Left renal cortex interstitium (tissue), 4 donors: ENCODE measurements around the gene ERRFI1. TPM values are rescaled to one million over a fixed set of nuclear protein-coding genes. Genes with fewer than 3 reads are reported as not detected.

Source experiments
- DNase-seq, 4 donors: peaks; one replicate each; pipeline ENCODE4 v3.0.0-alpha.2; 2013; ENCODE audit warnings: low read depth in 4 of 4, low spot score in 2 of 4, missing footprints in 1 of 4
- polyA plus RNA-seq, 4 donors: library from polyadenylated mRNA; unstranded; fragments of 120-200 nt; gene quantifications; one replicate each; pipeline ENCODE4 v1.2.1, GENCODE V29; 2013; ENCODE audit not compliant: insufficient read length in 4 of 4

The ERRFI1 gene
- polyA plus RNA-seq, 4 donors: 18.9 to 24.8 (median 20.6) TPM

- no peak for DNase-seq
These were observed 21.1 kb downstream of the ERRFI1 start for GRCh38 chr1:8004803-8005573.

- no peak for DNase-seq
These were observed 21.9 kb downstream of the ERRFI1 start for GRCh38 chr1:8004113-8004802.

- DNase-seq: no peak
These were observed 22.5 kb downstream of the ERRFI1 start for GRCh38 chr1:8003438-8004112.

GRCh38 chr1:8002921-8003320, 23.2 kb downstream of the ERRFI1 start:
- no peak for DNase-seq

GRCh38 chr1:8002329-8002910, 23.7 kb downstream of the ERRFI1 start:
- DNase-seq: no peak

- DNase-seq: no peak
These were observed 30.7 kb downstream of the ERRFI1 start for GRCh38 chr1:7995437-7995836.

GRCh38 chr1:7994827-7995226, 31.3 kb downstream of the ERRFI1 start:
- DNase-seq: no peak

GRCh38 chr1:7993593-7994479, 32.3 kb downstream of the ERRFI1 start:
- DNase-seq: no peak

GRCh38 chr1:7992885-7993284, 33.2 kb downstream of the ERRFI1 start:
- no peak for DNase-seq

GRCh38 chr1:7991504-7992440, 34.3 kb downstream of the ERRFI1 start:
- no peak for DNase-seq

GRCh38 chr1:7989762-7990428, 36.2 kb downstream of the ERRFI1 start:
- DNase-seq: no peak

GRCh38 chr1:7988576-7988975, 37.5 kb downstream of the ERRFI1 start:
- DNase-seq: no peak

- no peak for DNase-seq
These were observed 38.6 kb downstream of the ERRFI1 start for GRCh38 chr1:7987528-7987927.

GRCh38 chr1:7985851-7986612, 40.1 kb downstream of the ERRFI1 start:
- no peak for DNase-seq

GRCh38 chr1:7984811-7985210, 41.3 kb downstream of the ERRFI1 start:
- DNase-seq: no peak

GRCh38 chr1:7983086-7983778, 42.9 kb downstream of the ERRFI1 start:
- no peak for DNase-seq

GRCh38 chr1:7980984-7981383, 45.1 kb downstream of the ERRFI1 start:
- DNase-seq: no peak
